Caco-2 (cell line): Measurements from ENCODE around the gene RIN3. TPM values are rescaled to one million over a fixed set of nuclear protein-coding genes. Genes with fewer than 3 reads are reported as not detected.

Experiments used
- BruUV-seq: library from RNA; stranded (reverse); fragments of 400-500 nt; replicated peaks from 2 replicates; lab custom pipeline; 2021; lab: Mats Ljungman, UMichigan
- CTCF ChIA-PET: fragments of 300-600 bp; sonication (Branson Sonifier 250); formaldehyde crosslinking; loops from one replicate; lab custom pipeline; 2022; ENCODE audit warnings: antibody characterized with exemption; lab: Charles Lee
- POLR2A ChIA-PET: fragments of 300-600 bp; sonication (Branson Sonifier 250); formaldehyde crosslinking; loops from one replicate; lab custom pipeline; 2022; ENCODE audit warnings: antibody characterized with exemption; lab: Charles Lee
- DNase-seq, 2 experiments: peaks; one replicate each; pipeline versions ENCODE4 v3.0.0 to v3.0.0-alpha.2; 2020 to 2022
- H3K27me3 ChIP-seq: replicated peaks from 2 replicates; pipeline ENCODE4 v1.6.0; 2011; ENCODE audit warnings: low read length; ENCODE audit not compliant: control insufficient read depth, insufficient read depth
- H3K36me3 ChIP-seq: 2 replicates; pipeline ENCODE4 v1.5.1; 2011; ENCODE audit warnings: low read length; ENCODE audit not compliant: control insufficient read depth, insufficient read depth
- H3K4me1 ChIP-seq: fragments of 250-450 bp; sonication (Bioruptor Pico); 2 replicates; pipeline ENCODE4 v1.5.1; 2020; ENCODE audit warnings: mild to moderate bottlenecking
- H3K4me3 ChIP-seq: 2 replicates; pipeline ENCODE4 v1.5.1; 2011; ENCODE audit warnings: low read depth, mild to moderate bottlenecking, control low read depth, low read length
- H3K9me3 ChIP-seq: fragments of 250-450 bp; sonication (Bioruptor Pico); 2 replicates; pipeline ENCODE4 v1.5.1; 2020; ENCODE audit warnings: mild to moderate bottlenecking, moderate library complexity
- H3K27ac Mint-ChIP-seq: one replicate; pipeline ENCODE4 v1.8.0; 2022; ENCODE audit warnings: mixed read lengths; ENCODE audit not compliant: unreplicated experiment
- H3K27me3 Mint-ChIP-seq: one replicate; pipeline ENCODE4 v1.8.0; 2022; ENCODE audit warnings: mixed read lengths; ENCODE audit not compliant: insufficient read depth, unreplicated experiment
- H3K36me3 Mint-ChIP-seq: one replicate; pipeline ENCODE4 v1.8.0; 2022; ENCODE audit warnings: mild to moderate bottlenecking, mixed read lengths; ENCODE audit not compliant: insufficient read depth, unreplicated experiment
- H3K4me1 Mint-ChIP-seq: one replicate; pipeline ENCODE4 v1.8.0; 2022; ENCODE audit warnings: low read depth, mixed read lengths; ENCODE audit not compliant: unreplicated experiment
- H3K4me3 Mint-ChIP-seq: one replicate; pipeline ENCODE4 v1.8.0; 2022; ENCODE audit warnings: mild to moderate bottlenecking, moderate library complexity, mixed read lengths; ENCODE audit not compliant: unreplicated experiment
- H3K9me3 Mint-ChIP-seq: one replicate; pipeline ENCODE4 v1.8.0; 2022; ENCODE audit warnings: mixed read lengths; ENCODE audit not compliant: unreplicated experiment
- intact Hi-C: fragments of 100-400 bp; cut with micrococcal nuclease; formaldehyde crosslinking; loops from one replicate; pipeline ENCODE4 v1.10.0; 2022; ENCODE audit not compliant: unreplicated experiment
- total RNA-seq: library from RNA; stranded (reverse); gene quantifications from 2 replicates; pipeline ENCODE4 v1.2.3, GENCODE V29; 2022
- TF ChIP-seq, protein P1 (sequence below), 2 experiments: fragments of 200-600 bp in 1 of 2; IDR thresholded peaks; 1 replicate in 1 of 2; 2 replicates in 1 of 2; pipeline versions ENCODE4 v1.5.1 to v1.8.0; 2011 to 2022; ENCODE audit warnings: antibody characterized with exemption in 1 of 2, control low read depth in 1 of 2, inconsistent platforms in 1 of 2, low read depth in 1 of 2, low read length in 1 of 2, mild to moderate bottlenecking in 1 of 2, moderate library complexity in 1 of 2; ENCODE audit not compliant: insufficient read depth in 1 of 2, severe bottlenecking in 1 of 2, unreplicated experiment in 1 of 2

Gene RIN3
- total RNA-seq, 1 experiment from 2014 or later = 20.7 TPM

DNA sequence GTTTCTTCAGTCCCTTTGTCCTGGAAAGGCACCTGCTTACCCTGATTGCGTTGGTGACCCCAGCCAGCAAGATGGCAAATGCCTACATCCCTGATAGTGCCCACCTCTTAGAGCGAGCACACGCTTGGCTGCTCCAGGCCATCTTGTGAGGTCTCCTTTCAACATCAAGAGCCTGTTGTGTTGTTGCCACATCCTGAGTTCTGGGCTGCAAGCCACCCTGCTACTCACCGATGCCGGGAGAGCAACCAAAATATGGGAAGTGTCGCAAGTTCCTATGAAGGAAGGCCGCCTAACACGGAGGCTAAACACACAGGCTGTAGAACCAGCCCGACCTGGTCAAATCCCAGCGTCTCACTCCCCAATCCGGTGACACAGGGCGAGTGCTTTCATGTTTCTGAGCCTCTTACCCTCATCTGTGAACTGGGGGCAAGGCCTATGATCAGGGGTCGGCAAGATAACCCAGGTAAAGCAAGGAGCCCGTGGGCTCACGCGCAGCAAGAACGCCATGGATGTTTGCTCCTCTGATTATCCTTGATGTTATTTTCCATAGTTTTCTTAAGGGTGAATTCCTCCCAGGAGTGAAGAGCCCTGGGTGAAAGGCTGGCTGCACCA lies 136.5 kb downstream of the RIN3 start:
- CTCF ChIA-PET = no interaction called here
- Mint-ChIP-seq H3K9me3 (no peaks in the 10 kb centered on the region), H3K4me3 (no peak overlapping the region), H3K36me3 (peaks cover 9% of the 10 kb centered on the region), H3K4me1 (no peaks in the 10 kb centered on the region), H3K27ac (no peak overlapping the region), H3K27me3 (no peaks in the 10 kb centered on the region)
- H3K9me3 ChIP-seq = no peaks in the 10 kb centered on the region
- H3K36me3 ChIP-seq = no peaks in the 10 kb centered on the region; the same call in 1 of the 2 replicates
- H3K4me3 ChIP-seq = no peak overlapping the region
- H3K27me3 ChIP-seq = no peaks in the 10 kb centered on the region
- peak in 1 of 2 experiments; percentile 9 for DNase-seq
- intact Hi-C loops = no loop called here
- POLR2A ChIA-PET = no interaction called here
- H3K4me1 ChIP-seq = peaks cover 11% of the 10 kb centered on the region; the same call in 1 of the 2 replicates
- TF ChIP-seq, protein P1, sequence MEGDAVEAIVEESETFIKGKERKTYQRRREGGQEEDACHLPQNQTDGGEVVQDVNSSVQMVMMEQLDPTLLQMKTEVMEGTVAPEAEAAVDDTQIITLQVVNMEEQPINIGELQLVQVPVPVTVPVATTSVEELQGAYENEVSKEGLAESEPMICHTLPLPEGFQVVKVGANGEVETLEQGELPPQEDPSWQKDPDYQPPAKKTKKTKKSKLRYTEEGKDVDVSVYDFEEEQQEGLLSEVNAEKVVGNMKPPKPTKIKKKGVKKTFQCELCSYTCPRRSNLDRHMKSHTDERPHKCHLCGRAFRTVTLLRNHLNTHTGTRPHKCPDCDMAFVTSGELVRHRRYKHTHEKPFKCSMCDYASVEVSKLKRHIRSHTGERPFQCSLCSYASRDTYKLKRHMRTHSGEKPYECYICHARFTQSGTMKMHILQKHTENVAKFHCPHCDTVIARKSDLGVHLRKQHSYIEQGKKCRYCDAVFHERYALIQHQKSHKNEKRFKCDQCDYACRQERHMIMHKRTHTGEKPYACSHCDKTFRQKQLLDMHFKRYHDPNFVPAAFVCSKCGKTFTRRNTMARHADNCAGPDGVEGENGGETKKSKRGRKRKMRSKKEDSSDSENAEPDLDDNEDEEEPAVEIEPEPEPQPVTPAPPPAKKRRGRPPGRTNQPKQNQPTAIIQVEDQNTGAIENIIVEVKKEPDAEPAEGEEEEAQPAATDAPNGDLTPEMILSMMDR (IDR thresholded peaks at IDR 0.05; ENCODE audit: insufficient read depth in 1 of 2, low read depth in 1 of 2, low read length in 1 of 2, severe bottlenecking in 1 of 2, unreplicated experiment in 1 of 2) = no peak
- no TSS peak for BruUV-seq

DNA sequence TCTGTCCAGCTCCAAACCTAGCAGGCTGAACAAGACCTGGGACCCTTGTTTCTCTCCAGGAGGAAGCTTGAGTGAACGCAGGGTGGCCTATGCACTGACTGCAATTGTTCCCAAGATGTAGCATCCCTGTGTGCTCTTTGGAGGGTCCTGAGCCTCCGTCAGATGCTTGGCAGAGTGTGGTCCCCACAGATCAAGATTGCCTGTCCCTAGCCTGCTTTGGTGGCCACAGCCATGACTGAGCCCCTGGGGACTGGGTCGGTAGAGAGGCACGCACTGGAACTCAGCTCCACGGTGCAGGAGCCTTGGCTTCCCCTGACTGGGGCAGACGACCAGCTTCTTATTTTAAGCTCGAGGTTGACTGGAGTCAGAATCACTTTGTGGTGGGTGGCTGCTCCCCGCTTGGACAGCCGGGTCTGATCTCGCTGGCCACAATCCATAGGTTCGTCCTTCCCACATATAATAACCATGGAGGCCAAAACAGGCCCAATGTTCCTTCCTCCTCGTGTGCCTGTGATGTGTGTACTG lies 137.1 kb downstream of the RIN3 start:
- no peak overlapping the region for H3K4me3 Mint-ChIP-seq
- H3K27me3 ChIP-seq = no peaks in the 10 kb centered on the region
- TF ChIP-seq, protein P1 (IDR thresholded peaks at IDR 0.05; ENCODE audit: insufficient read depth in 1 of 2, low read depth in 1 of 2, low read length in 1 of 2, severe bottlenecking in 1 of 2, unreplicated experiment in 1 of 2) = no peak
- no peaks in the 10 kb centered on the region for H3K4me1 Mint-ChIP-seq
- BruUV-seq = no TSS peak
- no peak for DNase-seq
- ChIA-PET CTCF (no interaction called here), POLR2A (no interaction called here)
- no peak overlapping the region for H3K27ac Mint-ChIP-seq
- H3K27me3 Mint-ChIP-seq = no peaks in the 10 kb centered on the region
- intact Hi-C loops = no loop called here
- no peak overlapping the region for H3K4me3 ChIP-seq
- H3K36me3 Mint-ChIP-seq = peaks cover 9% of the 10 kb centered on the region
- no peaks in the 10 kb centered on the region for H3K9me3 ChIP-seq
- H3K36me3 ChIP-seq = no peaks in the 10 kb centered on the region
- H3K9me3 Mint-ChIP-seq = no peaks in the 10 kb centered on the region
- peaks cover 11% of the 10 kb centered on the region; the same call in 1 of the 2 replicates for H3K4me1 ChIP-seq

DNA sequence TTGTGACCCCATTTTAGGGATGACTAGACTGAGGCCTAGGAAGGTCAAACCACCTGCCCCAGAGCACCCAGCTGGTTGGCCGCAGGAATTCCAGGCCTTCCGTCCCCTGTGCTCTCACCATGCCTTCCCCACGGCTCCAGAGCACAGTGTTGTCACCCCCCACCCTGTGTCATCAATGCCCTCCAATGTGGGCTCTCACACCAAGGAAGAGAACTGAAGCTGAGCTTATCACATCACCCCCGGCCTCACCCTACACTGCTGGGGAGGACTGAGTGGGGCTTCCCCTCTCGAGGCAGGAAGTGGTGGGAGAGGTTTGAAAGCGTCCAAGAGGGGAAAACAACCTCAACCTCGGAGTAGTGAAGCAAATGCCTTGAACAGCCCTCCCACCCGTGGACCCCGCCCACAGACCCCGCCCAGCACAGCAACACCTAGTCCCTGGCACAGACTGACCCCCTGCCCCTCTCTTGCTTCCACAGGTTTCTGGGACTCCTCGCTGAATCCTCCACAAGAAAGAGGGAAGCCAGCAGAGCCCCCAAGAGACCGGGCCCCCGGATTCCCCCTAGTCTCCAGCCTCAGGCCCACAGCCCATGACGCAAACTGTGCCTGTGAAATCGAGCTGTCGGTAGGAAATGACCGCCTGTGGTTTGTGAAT lies 137.7 kb downstream of the RIN3 start:
- ChIA-PET CTCF (no interaction called here), POLR2A (no interaction called here)

More for the DNA sequence above, 137.7 kb downstream of the RIN3 start:
- Mint-ChIP-seq H3K27me3 (no peaks in the 10 kb centered on the region), H3K36me3 (peaks cover 9% of the 10 kb centered on the region), H3K4me3 (no peak overlapping the region), H3K9me3 (no peaks in the 10 kb centered on the region), H3K4me1 (no peaks in the 10 kb centered on the region), H3K27ac (no peak overlapping the region)
- Histone ChIP-seq H3K4me3 (no peak overlapping the region), H3K27me3 (no peaks in the 10 kb centered on the region), H3K9me3 (no peaks in the 10 kb centered on the region), H3K4me1 (peaks cover 11% of the 10 kb centered on the region; the same call in 1 of the 2 replicates), H3K36me3 (no peaks in the 10 kb centered on the region)
- TF ChIP-seq, protein P1 (IDR thresholded peaks at IDR 0.05; ENCODE audit: insufficient read depth in 1 of 2, low read depth in 1 of 2, low read length in 1 of 2, severe bottlenecking in 1 of 2, unreplicated experiment in 1 of 2) = no peak
- no TSS peak for BruUV-seq
- intact Hi-C loops = no loop called here
- no peak for DNase-seq
